H9 (cell line): ENCODE results near the gene SHB. TPM values are rescaled to one million over a fixed set of nuclear protein-coding genes. Genes with fewer than 3 reads are reported as not detected.

Experiments
- DNase-seq: peaks from one replicate; pipeline ENCODE4 v3.0.0-alpha.2; 2017
- H2AFZ ChIP-seq: one replicate; pipeline ENCODE4 v1.6.1; 2013; ENCODE audit warnings: mild to moderate bottlenecking, low read length, control low read depth, moderate library complexity
- H2AK5ac ChIP-seq: 2 replicates; pipeline ENCODE4 v1.6.1; 2013; ENCODE audit warnings: low read length, control low read depth, mixed read lengths; ENCODE audit not compliant: insufficient read length
- H2BK120ac ChIP-seq: one replicate; pipeline ENCODE4 v1.6.1; 2013; ENCODE audit warnings: low read depth, mild to moderate bottlenecking, low read length, control low read depth, inconsistent platforms; ENCODE audit not compliant: poor library complexity, severe bottlenecking
- H2BK12ac ChIP-seq: 2 replicates; pipeline ENCODE4 v1.6.1; 2013; ENCODE audit warnings: low read length, control low read depth, mixed read lengths, low read depth; ENCODE audit not compliant: insufficient read length
- H2BK15ac ChIP-seq: 2 replicates; pipeline ENCODE4 v1.6.1; 2013; ENCODE audit warnings: low read depth, low read length, control low read depth
- H2BK20ac ChIP-seq: one replicate; pipeline ENCODE4 v1.6.1; 2013; ENCODE audit warnings: low read depth, mild to moderate bottlenecking, low read length, control low read depth, inconsistent platforms; ENCODE audit not compliant: poor library complexity, severe bottlenecking
- H2BK5ac ChIP-seq: 2 replicates; pipeline ENCODE4 v1.6.1; 2013; ENCODE audit warnings: low read length, control low read depth, mixed read lengths; ENCODE audit not compliant: insufficient read length
- H3K14ac ChIP-seq: 2 replicates; pipeline ENCODE4 v1.6.1; 2013; ENCODE audit warnings: low read length, control low read depth; ENCODE audit not compliant: insufficient read depth
- H3K18ac ChIP-seq: 2 replicates; pipeline ENCODE4 v1.6.1; 2013; ENCODE audit warnings: low read depth, mild to moderate bottlenecking, mixed read lengths, low read length, control low read depth; ENCODE audit not compliant: insufficient read length
- H3K23ac ChIP-seq: 2 replicates; pipeline ENCODE4 v1.6.1; 2013; ENCODE audit warnings: low read length, control low read depth, mixed read lengths, low read depth; ENCODE audit not compliant: insufficient read length
- H3K23me2 ChIP-seq: 2 replicates; pipeline ENCODE4 v1.6.1; 2013; ENCODE audit warnings: low read depth, mild to moderate bottlenecking, mixed read lengths, low read length, control low read depth; ENCODE audit not compliant: insufficient read length, poor library complexity, severe bottlenecking
- H3K27ac ChIP-seq: 2 replicates; pipeline ENCODE4 v1.5.1; 2013; ENCODE audit warnings: low read length, control low read depth, mixed read lengths, low read depth; ENCODE audit not compliant: insufficient read length
- H3K27me3 ChIP-seq: 2 replicates; pipeline ENCODE4 v1.6.1; 2013; ENCODE audit warnings: low read length, control low read depth, inconsistent platforms; ENCODE audit not compliant: insufficient read depth
- H3K4ac ChIP-seq: 2 replicates; pipeline ENCODE4 v1.6.1; 2013; ENCODE audit warnings: low read depth, mild to moderate bottlenecking, control low read depth, inconsistent platforms, low read length, moderate library complexity
- H3K4me1 ChIP-seq: 2 replicates; pipeline ENCODE4 v1.6.1; 2013; ENCODE audit warnings: low read length, control low read depth, inconsistent platforms; ENCODE audit not compliant: insufficient read depth
- H3K4me2 ChIP-seq: 2 replicates; pipeline ENCODE4 v1.6.1; 2013; ENCODE audit warnings: low read length, control low read depth, mixed read lengths; ENCODE audit not compliant: insufficient read length, insufficient read depth
- H3K56ac ChIP-seq: 2 replicates; pipeline ENCODE4 v1.6.1; 2013; ENCODE audit warnings: low read depth, mild to moderate bottlenecking, mixed read lengths, low read length, control low read depth; ENCODE audit not compliant: insufficient read length
- H3K79me1 ChIP-seq: 2 replicates; pipeline ENCODE4 v1.6.1; 2013; ENCODE audit warnings: low read depth, mild to moderate bottlenecking, moderate library complexity, low read length, control low read depth, inconsistent platforms; ENCODE audit not compliant: insufficient read depth, poor library complexity, severe bottlenecking
- H3K79me2 ChIP-seq: 2 replicates; pipeline ENCODE4 v1.6.1; 2013; ENCODE audit warnings: low read length, control low read depth, inconsistent platforms; ENCODE audit not compliant: insufficient read depth
- H3K9ac ChIP-seq: 2 replicates; pipeline ENCODE4 v1.6.1; 2013; ENCODE audit warnings: low read length, control low read depth, mixed read lengths; ENCODE audit not compliant: insufficient read length; ENCODE audit errors: extremely low read depth
- H3K9me3 ChIP-seq: one replicate; pipeline ENCODE4 v1.6.1; 2013; ENCODE audit warnings: low read depth, low read length, inconsistent platforms; ENCODE audit not compliant: control insufficient read depth
- H3T11ph ChIP-seq: one replicate; pipeline ENCODE4 v1.6.1; 2013; ENCODE audit warnings: mild to moderate bottlenecking, low read length, control low read depth, inconsistent platforms
- H4K20me1 ChIP-seq: one replicate; pipeline ENCODE4 v1.6.1; 2013; ENCODE audit not compliant: control insufficient read depth, insufficient read length, insufficient read depth
- H4K5ac ChIP-seq: 2 replicates; pipeline ENCODE4 v1.6.1; 2013; ENCODE audit warnings: low read depth, mild to moderate bottlenecking, mixed read lengths, low read length, control low read depth; ENCODE audit not compliant: insufficient read length
- H4K8ac ChIP-seq: replicated peaks from 2 replicates; pipeline ENCODE4 v1.6.1; 2013; ENCODE audit warnings: low read length, control low read depth, mixed read lengths, low read depth; ENCODE audit not compliant: insufficient read length
- H4K91ac ChIP-seq: 2 replicates; pipeline ENCODE4 v1.6.1; 2013; ENCODE audit warnings: low read depth, mild to moderate bottlenecking, moderate library complexity, mixed read lengths, low read length, control low read depth; ENCODE audit not compliant: insufficient read length
- H3K27ac Mint-ChIP-seq, 3 experiments: 2 replicates in 2 of 3; 3 replicates in 1 of 3; pipeline ENCODE4 v1.8.0; 2020 to 2021; ENCODE audit warnings: mixed read lengths in 3 of 3, mild to moderate bottlenecking in 1 of 3, moderate library complexity in 1 of 3
- H3K27me3 Mint-ChIP-seq: 2 replicates; pipeline ENCODE4 v1.8.0; 2021; ENCODE audit warnings: low read depth, mild to moderate bottlenecking, moderate library complexity, mixed read lengths
- H3K36me3 Mint-ChIP-seq, 3 experiments: 2 replicates in 2 of 3; 3 replicates in 1 of 3; pipeline ENCODE4 v1.8.0; 2020 to 2021; ENCODE audit warnings: low read depth in 3 of 3, mixed read lengths in 3 of 3; ENCODE audit not compliant: insufficient read depth in 1 of 3
- H3K4me1 Mint-ChIP-seq, 2 experiments: 2 replicates each; pipeline ENCODE4 v1.8.0; 2020; ENCODE audit warnings: mixed read lengths in 2 of 2
- H3K4me3 Mint-ChIP-seq, 2 experiments: 2 replicates in 1 of 2; 3 replicates in 1 of 2; pipeline ENCODE4 v1.8.0; 2020 to 2021; ENCODE audit warnings: mild to moderate bottlenecking in 2 of 2, mixed read lengths in 2 of 2, moderate library complexity in 1 of 2
- H3K9me3 Mint-ChIP-seq, 2 experiments: 2 replicates in 1 of 2; 3 replicates in 1 of 2; pipeline ENCODE4 v1.8.0; 2020; ENCODE audit warnings: mild to moderate bottlenecking in 2 of 2, mixed read lengths in 2 of 2, moderate library complexity in 1 of 2
- WGBS: extraction: QIAGEN DNeasy Blood & Tissue Kit; methylation state at CpG from one replicate; pipeline ENCODE4 v1.1.7; 2013; ENCODE audit warnings: missing lambda C conversion rate, low lambda C conversion rate, mixed read lengths; ENCODE audit not compliant: insufficient read length; ENCODE audit errors: extremely low coverage; 5-methylcytosine and 5-hydroxymethylcytosine counted together
- total RNA-seq: library from RNA; stranded (reverse); gene quantifications from 2 replicates; pipeline ENCODE4 v1.2.1, GENCODE V29; 2021
- TF ChIP-seq, protein P1 (sequence below): fragments of 200-600 bp; sonication (generic); conservative IDR thresholded peaks from 3 replicates; pipeline ENCODE4 v1.8.0; 2021; ENCODE audit warnings: antibody characterized with exemption, mild to moderate bottlenecking

SHB gene
- total RNA-seq, 1 experiment from 2014 or later = 14.6 TPM

DNA sequence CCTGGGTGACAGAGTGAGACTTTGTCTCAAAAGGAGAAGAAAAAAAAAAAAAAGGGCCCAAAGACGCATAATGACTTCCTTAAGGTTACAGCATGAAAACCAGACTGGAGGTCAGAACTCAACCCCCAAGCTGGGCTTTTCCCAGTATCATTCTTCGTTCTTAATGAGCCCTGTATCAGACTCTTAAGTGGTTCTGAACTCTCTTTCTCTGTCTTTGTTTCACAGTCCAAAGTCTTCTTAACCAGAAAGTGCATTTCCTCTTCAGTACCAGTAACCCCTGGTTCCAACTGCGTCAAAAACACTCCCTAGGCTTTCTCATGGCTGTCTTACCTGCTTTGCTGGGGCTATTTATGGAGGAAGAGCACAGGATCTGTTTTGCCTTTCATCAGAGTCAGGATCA lies 38.4 kb upstream of the SHB start:
- Histone ChIP-seq H3K4me1 (no peaks in the 10 kb centered on the region), H4K91ac (no peak overlapping the region), H3T11ph (no peak overlapping the region), H3K23me2 (no peaks in the 10 kb centered on the region), H4K5ac (no peak overlapping the region), H2BK12ac (no peak overlapping the region), H3K79me1 (no peaks in the 10 kb centered on the region), H2BK15ac (no peak overlapping the region), H2BK120ac (no peak overlapping the region), H2AK5ac (no peak overlapping the region), H2AFZ (no peak overlapping the region), H3K4ac (no peak overlapping the region), H3K79me2 (no peaks in the 10 kb centered on the region), H3K4me2 (no peak overlapping the region), H2BK5ac (no peak overlapping the region), H4K8ac (no peak overlapping the region), H2BK20ac (no peak overlapping the region), H3K27ac (no peak overlapping the region), H4K20me1 (no peaks in the 10 kb centered on the region), H3K14ac (no peak overlapping the region), H3K56ac (no peak overlapping the region), H3K23ac (no peak overlapping the region), H3K9ac (no peak overlapping the region), H3K27me3 (no peaks in the 10 kb centered on the region), H3K9me3 (no peaks in the 10 kb centered on the region), H3K18ac (no peak overlapping the region)
- no peak for DNase-seq
- peaks cover 6 to 12% of the 10 kb centered on the region in 2 experiments; a peak in 2 of 4 replicates for H3K4me1 Mint-ChIP-seq
- H3K27ac Mint-ChIP-seq = no peak overlapping the region
- no peaks in the 10 kb centered on the region for H3K36me3 Mint-ChIP-seq
- H3K27me3 Mint-ChIP-seq = peaks cover 36% of the 10 kb centered on the region
- no CpG with 5 or more reads among the region's 3 CpGs for WGBS
- no peaks in the 10 kb centered on the region; a peak in 1 of 5 replicates for H3K9me3 Mint-ChIP-seq
- TF ChIP-seq, protein P1, sequence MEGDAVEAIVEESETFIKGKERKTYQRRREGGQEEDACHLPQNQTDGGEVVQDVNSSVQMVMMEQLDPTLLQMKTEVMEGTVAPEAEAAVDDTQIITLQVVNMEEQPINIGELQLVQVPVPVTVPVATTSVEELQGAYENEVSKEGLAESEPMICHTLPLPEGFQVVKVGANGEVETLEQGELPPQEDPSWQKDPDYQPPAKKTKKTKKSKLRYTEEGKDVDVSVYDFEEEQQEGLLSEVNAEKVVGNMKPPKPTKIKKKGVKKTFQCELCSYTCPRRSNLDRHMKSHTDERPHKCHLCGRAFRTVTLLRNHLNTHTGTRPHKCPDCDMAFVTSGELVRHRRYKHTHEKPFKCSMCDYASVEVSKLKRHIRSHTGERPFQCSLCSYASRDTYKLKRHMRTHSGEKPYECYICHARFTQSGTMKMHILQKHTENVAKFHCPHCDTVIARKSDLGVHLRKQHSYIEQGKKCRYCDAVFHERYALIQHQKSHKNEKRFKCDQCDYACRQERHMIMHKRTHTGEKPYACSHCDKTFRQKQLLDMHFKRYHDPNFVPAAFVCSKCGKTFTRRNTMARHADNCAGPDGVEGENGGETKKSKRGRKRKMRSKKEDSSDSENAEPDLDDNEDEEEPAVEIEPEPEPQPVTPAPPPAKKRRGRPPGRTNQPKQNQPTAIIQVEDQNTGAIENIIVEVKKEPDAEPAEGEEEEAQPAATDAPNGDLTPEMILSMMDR = no peak
- H3K4me3 Mint-ChIP-seq = no peak overlapping the region
